NCI-H2196 treated with DMSO at 0.1 percent for 48 hours (cell line): ENCODE results near the gene NUCKS1.

Experiments used
- DNase-seq: peaks from one replicate; lab custom pipeline; 2025; ENCODE audit not compliant: unreplicated experiment; lab: John Stamatoyannopoulos, UW

Gene NUCKS1, protein sequence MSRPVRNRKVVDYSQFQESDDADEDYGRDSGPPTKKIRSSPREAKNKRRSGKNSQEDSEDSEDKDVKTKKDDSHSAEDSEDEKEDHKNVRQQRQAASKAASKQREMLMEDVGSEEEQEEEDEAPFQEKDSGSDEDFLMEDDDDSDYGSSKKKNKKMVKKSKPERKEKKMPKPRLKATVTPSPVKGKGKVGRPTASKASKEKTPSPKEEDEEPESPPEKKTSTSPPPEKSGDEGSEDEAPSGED

DNA sequence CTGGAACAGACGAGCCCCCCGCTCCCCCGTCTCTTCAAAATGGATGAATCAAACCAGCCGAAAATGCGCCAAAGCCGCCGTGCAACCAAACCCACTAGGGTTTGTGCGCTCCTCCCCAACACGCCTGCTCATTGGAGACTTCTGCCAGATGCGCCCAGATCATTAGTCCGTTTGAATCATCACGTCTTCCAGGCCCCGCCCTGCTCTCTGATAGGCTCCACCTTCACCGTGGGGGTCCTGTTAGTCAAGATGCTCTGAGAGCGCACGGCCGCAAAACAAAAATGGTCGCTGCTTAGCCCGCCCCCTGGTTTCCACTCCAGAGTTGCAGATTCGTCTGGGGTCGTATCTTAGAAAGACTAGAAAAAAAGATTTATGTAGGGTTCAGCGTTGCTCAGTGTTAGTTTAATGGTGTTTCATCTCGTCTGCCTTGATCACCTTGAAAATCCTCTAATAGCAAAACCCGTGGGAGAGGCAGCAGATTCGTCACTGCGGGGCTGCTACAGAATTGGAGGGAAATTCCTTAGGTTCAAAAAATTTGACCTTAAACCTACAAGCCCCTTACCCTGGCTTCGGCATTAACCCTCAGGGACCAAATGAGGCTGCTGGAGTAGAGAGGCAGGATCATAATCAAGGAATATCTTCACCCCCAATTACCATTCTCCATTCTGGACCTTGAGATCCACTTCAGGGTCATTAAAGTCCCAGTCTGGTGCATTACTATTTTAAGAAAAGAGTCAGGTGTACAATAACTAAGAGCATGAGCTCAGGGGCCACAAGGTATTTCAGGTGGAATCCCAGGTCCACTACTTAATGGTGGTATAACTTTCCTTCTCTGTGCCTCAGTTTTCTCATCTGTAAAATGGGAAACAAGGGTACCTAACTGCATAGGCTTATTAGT lies at the start of gene NUCKS1:
TSS of gene NUCKS1 (minus strand) at position 45 of the 898 bp plus-strand sequence. CDS start 209 bp downstream, outside the sequence.
- DNase-seq = peak; percentile 96

DNA sequence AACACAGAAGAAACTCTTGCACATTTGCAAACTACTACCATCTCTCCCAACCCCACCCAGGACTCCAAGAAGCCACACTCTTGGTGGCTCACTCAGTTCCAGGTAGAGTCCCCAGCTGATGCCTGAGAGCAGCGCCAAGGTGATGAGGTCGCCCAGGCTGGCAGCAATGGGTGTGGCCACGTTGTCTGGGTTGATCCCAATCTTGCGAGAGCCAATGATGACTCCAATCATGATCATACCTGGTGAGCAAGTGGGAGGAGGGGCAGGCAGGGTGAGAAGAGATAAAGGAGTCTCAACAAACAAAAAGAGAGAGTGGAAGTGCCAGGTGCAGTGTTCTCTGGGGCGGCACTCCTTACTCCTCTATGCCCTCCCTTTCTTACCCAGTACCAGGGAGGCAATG lies 48.6 kb upstream of the NUCKS1 start:
- peak; percentile 35 for DNase-seq

DNA sequence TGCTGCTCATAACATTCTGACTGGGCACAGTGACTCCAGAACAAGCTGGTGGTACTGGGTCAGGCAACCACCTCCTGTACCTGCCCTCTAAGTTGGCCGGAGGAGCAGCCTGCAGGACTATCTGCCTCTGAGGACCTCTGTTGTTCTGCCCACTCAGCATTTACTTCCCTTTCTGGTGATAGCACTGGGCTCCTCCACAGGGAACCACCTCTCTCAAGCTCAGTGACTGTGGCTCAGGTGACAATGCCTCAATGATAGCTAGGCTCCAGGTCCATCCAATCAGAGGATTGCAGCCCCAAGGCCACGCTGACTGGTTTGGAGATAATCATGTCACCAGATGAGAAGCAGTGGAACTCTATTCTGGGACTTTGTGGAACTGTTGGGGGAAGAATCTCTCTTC lies 47.2 kb upstream of the NUCKS1 start:
- DNase-seq = no peak

DNA sequence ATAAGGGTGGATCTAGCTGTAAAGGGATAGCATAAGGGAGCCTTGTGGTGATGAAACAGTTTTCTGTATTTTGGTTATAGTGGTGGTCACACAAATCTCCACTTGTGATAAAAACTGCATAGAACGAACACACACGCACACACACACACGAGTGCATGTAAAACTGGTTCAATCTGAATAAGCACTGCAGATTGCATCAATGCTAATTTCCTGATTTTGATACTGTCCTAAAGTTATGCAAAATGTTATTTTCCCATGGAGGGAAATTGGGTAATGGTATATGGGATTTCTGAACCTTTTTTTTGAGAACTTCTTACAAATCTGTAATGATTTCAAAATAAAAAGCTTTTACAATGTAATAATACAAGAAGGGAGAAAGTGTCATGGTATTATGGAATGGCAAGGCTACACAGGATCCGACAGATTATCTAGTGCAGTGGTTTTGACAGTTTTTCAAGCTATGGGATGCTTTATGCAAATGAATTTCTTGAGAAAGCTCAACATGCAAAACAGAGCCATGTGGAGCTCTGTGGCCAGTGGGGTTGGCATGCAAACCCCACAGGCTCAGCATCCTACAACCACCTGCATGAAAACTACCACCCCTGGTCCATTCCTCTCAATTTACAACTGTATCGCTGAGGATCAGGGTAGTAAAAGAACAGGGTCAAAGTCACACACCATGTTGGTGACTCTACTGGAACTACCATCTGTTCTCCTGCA lies 44.2 kb upstream of the NUCKS1 start:
- DNase-seq = no peak

DNA sequence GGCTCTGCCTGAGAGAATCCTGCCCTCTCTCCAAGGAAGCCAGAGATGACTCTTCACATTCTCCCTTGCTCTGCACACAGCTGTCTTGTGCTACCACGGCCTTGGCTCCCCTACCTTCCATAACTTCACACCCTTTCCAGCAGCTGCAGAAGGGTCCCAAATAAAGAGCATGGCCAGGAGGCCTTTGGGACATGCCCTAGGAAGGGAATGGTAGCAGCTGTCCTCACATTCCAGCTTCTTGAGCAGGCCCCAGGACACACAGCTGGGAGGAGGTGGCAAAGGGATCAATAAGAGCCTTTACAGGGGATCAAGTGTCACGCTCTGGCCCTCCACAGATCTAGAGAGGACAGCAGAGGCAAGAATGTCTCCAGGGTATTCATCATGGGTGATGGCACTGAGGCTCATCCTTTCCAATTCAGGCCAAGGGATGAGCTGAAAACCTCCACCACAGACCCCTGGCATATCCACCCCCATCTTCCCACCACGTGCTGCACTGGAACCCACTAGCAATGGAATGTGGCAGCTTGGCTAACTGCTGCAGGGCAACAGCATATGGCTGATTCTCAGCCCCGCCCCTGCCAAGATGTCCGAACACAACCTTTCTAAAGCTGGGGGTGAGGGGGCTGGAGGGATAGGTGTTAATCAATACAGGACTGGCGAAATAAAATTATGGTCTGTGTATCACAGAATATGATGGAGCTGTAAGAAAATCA lies 43.1 kb upstream of the NUCKS1 start:
- DNase-seq = no peak

DNA sequence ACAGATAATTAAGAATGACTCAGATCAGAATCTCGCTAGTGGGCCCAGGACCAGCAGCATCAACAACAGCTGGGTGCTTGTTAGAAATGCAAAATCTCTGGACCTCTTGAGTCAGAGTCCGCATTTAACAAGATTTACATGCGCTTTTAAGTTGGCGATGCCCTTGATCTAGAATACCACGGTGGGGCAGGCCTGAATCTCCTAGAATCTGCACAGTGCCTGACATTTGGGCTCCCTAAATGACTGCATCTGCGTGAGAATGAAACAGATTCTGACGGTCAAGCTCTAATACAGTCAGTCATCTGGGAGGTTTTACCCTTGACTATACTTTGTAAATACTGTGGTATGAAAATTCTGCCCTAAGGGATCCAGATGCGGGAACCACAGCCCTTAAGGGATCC lies 42.5 kb upstream of the NUCKS1 start:
- DNase-seq = no peak

DNA sequence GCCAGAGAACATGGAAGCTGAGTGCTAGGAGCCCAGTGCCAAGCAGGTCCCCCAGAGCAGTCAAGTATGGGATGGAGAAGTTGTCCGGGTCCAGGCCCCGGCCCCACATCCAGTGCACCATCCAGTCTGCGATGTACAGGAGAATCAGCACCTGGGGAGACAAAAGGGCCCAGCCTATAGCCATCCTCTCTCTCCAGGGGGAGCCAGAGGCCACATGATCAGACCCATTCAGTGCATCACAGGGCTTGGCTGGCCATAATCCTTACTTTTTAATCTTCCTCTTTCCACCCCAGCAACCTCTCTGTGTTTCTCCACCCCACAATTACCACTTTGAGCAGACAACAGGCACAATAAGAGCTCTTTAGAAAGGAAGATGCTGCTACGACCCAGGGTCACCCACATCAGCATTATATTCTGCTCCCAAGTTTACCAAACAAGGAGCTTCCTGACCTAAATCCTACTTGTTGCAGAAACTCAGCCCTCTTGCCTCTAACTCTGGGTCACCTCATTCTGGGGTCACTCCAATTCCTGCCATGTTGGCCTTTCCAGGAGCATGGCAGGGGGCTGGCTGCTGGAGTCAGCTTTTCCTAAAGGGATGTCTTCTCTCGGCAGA lies 41.7 kb upstream of the NUCKS1 start:
- DNase-seq = peak; percentile 32

DNA sequence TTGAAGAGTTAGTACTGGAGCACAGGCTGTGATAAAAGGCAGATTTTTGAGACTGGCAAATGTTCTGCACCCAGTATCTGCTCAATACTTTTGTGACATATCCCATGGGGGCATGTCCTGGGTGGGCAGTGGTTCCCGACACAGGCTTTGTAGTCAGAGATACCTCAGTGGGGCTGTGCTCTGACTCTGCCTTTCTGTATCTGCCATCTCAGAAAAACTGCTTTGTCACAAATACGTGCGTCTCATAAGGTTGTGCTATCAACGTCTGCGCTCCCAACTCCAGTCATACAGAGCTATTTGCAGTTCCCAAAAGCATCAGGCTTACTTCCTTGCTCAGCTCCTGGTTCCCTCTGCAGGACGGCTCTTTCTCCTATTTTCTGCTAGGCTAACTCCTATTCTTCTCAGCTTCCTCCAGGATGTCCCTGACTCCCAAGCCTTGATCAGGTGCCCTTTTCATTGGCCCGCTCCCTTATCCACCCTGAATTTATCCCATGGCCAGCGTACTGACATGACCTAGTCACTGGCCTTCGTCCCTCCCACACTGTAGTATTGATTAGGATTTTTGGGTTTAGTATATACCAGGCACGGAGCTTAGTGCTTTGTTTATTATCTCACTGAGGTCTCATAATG lies 37.4 kb upstream of the NUCKS1 start:
- no peak for DNase-seq

DNA sequence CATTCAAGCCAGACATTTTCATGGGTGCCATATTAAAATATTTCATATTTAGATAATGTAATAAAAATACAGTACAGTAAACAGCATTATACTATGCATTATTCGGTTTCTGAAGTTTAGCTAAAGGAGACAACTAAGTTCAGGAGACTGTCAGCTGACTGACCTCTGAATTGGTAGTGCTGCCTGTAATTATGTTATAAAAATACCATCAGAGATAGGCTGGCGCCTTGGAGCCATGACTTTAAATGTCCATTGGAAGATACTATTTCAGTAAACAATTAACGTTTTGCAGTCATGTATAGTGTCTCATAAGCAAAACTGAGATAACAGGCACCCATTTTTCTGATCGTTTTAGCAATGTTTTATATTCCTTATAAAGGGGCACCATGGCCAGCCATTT lies 36.6 kb upstream of the NUCKS1 start:
- DNase-seq = no peak

DNA sequence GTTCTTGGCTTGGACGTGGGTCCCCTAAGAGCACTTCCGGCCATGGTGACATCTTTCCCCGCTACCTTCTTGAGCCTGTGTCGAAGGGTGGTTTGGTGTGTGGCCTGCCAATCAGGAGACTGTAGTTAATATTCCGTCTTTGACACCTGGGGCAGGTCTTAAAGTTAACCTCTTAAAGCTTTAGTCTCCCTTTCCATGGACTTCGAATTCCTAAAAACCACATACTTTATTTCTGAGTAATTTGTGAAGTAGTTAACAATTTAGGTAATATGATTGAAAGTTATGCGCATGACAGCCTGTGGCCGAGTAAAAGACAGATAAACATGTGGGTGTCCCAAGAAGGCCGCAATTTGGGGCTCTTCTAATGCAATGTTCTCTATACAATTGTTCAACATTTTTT lies 35.5 kb upstream of the NUCKS1 start:
- DNase-seq = no peak

DNA sequence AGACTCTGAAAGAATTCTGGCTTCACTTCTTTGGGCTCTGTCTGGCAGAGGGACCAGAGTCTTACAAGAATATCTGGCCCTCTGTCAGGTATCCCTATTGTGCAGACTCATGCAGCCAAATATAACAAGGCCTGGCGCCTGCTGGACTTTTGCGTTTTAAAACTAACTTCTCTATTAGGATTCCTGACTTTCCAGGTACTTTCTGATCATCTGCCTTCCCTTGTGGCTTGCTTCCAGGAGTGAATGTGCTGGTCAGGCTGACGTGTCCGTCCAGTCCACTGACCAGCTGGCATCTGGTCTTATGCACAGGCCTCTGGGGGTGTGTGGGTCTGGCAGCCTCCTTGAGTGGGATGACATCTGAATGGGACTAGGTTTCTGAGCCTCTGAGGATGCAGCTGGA lies 33.9 kb upstream of the NUCKS1 start:
- no peak for DNase-seq

DNA sequence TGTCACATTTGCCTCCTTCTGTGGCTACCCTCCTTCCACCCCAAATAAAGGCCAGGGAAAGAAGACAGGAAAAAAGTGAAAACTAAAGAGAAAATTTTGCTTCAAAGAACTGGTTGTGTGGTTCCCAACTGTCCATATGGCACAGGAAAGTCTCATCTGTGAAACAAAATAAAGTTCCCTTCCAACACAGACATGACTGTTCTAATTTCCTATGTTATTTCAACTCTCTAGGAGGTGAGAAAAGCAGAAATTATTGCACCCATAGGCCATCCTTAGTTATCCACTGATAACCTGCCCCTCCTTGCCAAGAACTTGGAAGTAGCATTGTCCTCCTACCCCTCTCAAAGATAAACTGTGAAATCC lies 33.4 kb upstream of the NUCKS1 start:
- DNase-seq = no peak

DNA sequence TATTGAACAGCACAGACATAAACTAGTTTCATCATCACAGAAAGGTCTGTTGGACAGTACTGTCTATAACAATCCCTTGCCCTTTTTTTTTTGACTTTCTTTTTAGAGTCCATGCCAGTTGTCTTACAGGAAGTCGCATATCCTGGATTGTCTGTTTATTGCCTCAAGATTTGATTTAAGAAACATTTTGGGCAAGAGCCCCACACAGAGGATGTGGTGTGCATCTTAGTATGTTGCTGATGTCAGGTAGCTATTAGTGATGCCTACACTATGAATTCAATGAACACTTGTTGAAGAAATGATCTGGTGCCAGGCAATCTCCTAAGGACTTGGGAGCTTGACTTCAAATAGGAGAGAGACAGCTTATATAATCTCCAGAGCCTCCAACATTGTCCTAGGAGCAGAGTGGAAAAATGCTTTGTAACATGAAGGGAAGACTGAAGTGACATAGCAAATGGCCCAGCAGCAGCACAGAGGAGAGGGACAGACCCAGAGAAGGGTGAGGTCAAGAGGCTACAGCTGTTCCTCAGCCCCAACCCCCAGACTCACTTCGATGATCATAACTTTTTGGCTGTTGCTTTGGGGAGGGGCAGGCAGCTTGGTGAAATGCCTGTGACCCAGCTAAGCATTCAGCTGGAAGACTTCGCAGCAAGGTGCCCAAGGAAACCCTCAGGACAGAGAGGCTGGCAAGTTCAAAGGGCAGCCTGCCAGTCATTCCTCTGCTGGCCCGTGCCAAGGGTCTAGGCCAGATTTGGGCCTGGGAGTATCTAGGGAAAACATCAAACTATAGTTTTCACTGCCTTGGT lies 32.8 kb upstream of the NUCKS1 start:
- DNase-seq = no peak

DNA sequence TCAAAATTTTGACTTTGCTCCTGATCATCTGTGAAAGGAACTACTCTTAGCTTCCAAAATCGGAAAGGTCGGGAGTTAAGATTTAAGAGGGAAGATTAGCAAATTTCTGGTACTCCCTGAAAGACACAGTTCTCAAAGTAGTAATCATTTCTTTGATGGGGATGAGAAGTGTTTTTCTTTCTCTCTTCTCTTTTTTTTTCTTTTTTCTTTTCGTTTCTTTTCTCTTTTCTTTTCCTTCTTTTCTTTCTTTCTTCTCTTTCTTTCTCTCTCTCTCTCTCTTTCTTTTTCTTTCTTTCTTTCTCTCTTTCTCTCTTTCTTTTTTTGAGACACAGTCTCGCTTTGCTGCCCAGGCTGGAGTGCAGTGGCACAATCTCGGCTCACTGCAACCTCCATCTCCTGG lies 30.4 kb upstream of the NUCKS1 start:
- DNase-seq = no peak

DNA sequence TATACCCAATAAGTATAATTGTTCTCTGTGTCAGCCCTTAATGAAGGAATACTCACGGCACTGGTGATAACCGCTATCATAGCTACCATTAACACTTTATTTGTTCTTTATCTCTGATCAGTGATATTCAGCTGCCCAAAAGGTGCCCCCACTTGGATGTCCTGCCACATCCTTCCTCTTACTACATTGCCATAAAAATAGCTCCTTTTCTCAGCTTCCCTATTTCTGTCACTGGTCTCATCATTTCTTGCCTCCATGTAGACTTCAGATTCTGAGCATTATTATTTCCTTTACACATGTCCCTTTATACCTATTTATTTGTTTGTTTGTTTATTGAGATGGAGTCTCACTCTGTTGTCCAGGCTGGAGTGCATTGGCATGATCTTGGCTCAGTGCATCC lies 28.0 kb upstream of the NUCKS1 start:
- DNase-seq = no peak

DNA sequence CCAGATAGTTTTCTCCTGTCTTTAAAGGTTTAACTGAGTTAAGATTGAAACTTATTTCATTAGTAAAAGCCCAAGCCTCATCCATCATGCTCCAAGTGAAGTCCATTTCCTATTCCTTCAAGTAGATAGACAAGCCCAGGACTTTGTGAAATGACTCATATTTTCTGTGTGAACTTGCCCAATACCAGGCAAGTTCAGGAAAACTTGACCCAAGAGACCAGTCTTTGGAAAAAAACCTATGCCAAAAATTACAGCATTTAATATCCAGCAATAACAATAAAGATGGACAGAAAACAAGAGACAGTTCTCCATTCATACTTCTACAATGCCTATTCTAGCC lies 25.7 kb upstream of the NUCKS1 start:
- DNase-seq = no peak

DNA sequence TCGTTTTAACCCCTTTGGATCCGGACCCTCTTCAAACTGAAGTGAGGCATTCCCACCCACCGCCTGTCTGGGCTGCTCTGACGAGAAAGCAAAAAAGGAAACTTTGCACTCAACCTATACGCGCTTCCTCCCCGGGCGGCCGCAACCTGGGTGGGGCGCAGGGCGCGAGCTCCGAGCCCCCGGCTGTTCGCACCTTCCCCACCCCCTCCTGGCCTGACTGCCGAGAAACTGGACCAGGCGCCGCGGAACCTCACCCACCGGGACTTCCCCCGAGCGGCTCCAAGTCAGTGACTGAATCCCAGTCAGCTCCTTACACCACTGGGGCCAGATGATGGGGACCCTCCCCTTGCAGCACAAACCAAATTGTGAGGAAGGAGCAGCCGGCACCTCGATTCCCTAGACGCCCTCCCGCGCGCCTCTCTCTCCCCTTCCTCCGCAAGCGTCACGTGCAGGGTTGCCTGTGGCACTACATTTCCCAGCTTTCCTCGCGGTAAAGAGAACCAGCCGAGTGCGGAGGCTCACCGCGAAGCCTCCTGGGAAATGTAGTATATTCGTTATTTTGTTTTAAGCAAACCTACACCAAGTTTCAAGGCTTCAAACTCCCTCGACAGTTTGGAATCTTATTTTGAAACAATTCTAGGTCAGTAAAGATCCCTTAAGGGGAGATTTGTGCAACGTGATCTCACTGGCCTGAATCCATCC lies 25.2 kb upstream of the NUCKS1 start, which contains the start of gene RAB29:
TSS of gene RAB29 (minus strand) at position 468 of the 702 bp plus-strand sequence. CDS start 526 bp downstream, outside the sequence.
- DNase-seq = peak; percentile 60

DNA sequence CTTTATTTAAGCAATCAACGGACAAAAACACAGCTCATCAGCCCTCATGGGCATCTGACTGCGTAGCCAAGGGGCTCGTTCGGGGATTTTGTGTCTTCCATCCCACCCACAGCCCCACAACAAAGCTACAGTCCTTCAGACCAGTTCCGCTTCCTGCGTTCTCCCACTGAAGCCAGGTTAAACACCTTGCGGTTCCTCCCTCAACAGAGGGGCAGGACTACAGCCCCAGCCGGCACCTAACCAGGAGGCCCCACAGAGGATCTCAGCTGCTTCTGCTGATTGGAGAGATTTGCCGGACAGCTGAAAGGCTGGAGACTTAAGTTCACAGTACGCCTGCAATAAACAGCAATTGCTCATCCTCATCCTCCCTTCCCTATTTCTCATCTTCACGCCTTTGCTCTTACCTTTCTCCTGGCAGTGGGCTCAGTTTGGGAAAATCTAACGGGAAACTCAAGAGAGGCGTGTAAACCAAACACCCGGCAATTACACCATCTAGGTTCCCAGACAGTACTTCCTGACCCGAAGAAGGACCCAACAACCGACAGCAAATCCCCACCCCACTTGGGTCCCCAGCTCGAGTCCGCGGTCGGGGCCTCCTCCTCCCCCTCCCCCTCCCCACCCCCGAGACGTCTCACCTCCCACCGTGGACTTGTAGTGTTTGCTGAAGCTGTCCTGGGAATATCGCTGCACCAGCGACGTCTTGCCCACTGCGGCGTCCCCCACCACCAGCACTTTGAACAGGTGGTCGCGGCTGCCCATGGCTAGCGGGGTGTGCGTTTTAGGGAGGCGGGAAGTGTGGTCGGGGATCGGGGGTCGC lies 24.4 kb upstream of the NUCKS1 start:
- no peak for DNase-seq
